Cerebellar cortex (tissue), 1 donor: ENCODE measurements around the gene PROCA1.
"Not testable (repeated sequence)": the region's sequence is repeated elsewhere in the genome, so short reads cannot be mapped to it uniquely, and the experiment has no call there.

Source experiments
- DNase-seq: peaks from one replicate; pipeline ENCODE4 v3.0.0-alpha.2; 2015; ENCODE audit warnings: low spot score

The PROCA1 gene

DNA sequence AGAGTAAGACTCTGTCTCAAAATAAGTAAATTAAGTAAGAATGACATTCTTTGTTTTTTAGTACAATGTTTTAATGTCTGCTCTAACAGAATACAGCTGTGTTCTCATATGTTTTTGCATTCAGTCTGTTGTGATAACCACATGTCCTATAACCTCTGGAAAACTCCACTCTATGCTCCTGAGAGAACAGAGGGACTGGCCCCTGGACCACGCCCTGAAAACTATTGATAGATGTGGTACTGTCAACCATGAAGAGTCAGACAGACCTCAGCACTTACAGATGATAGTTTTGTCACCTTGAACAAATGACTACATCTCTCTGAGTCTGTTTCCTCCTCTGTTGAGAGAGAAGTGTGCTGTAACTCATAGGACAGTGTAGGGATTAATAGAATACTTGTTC, 41.8 kb downstream of the PROCA1 start:
- no peak for DNase-seq

GRCh38 chr17:28667870-28668269, 43.8 kb downstream of the PROCA1 start:
- no peak for DNase-seq

DNA sequence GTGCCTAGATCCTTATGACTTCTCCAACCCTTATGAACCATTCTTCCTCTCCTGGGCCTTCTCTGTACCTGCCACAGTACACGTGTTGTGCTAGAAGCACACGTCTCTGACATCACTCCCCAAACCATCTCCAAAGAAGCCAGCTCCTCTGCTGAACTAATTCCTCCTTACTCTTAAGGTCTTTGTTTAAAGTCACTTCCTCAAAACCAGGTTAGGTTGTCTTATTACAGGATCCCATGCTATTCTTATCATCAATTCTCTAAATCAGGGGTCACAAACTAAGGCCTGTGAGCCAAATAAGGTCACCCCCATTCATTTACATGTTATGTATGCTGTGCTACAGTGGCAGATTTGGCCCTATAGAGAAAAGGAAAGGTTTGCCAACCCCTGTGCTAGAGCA, 45.7 kb downstream of the PROCA1 start:
- DNase-seq: no peak

- DNase-seq: no peak
Observed at GRCh38 chr17:28663723-28664122, 48.0 kb downstream of the PROCA1 start.

- DNase-seq: no peak
Observed at GRCh38 chr17:28662527-28662829, 49.2 kb downstream of the PROCA1 start.

DNA sequence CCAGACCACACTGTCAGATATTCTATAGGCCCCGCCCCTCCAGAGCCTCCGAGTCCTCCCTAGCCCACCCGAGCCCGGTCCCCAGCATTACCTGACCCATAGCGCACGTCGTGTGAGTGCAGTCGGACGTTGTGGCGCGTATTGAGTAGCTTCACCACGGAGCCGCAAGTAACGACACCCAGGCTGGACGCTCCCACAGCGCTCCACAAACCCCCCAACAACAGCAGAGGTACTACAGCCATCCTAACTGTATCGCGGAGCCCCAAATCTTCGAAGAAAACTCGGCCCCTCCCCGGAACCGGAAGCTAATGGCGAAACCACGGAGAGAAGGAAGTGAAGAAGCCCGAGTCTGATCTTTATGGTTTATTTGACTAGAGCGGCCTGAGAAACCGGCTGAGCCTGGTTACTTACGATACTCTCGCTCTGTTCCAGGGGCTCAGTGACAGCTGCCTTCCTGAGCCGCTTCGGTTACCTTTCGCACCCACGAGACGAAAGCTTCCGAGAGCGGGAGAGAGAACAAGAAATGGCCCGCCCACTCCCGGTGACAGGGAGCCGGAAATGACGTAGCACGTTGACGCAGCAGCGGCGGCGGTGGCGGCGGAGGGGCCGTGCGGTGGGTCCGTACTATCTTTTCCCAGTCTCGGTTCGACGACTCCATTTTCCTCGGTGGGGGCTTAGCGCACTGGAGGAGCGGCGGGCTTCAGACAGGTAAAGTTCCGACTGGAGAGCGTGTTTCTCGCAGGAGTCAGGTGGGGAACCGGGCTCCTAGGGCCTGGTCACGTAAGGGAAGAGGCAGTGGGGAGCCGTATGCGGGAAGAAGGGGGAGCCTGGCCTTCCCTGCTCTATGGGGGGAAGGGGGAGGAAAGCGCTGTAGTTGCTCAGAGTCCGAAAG, 49.8 kb downstream of the PROCA1 start, which contains the start of the genes SDF2 and SUPT6H:
Gene SDF2 (minus strand): TSS at position 272 of the 892 bp plus-strand sequence. CDS start 30 bp downstream, at position 242.
Gene SUPT6H (plus strand): TSS at position 571 of the 892 bp plus-strand sequence. CDS start 11,197 bp downstream, outside the sequence.
- peak; percentile 93 for DNase-seq

- not testable (repeated sequence) for DNase-seq
Observed at GRCh38 chr17:28659497-28659881, 52.2 kb downstream of the PROCA1 start.

DNA sequence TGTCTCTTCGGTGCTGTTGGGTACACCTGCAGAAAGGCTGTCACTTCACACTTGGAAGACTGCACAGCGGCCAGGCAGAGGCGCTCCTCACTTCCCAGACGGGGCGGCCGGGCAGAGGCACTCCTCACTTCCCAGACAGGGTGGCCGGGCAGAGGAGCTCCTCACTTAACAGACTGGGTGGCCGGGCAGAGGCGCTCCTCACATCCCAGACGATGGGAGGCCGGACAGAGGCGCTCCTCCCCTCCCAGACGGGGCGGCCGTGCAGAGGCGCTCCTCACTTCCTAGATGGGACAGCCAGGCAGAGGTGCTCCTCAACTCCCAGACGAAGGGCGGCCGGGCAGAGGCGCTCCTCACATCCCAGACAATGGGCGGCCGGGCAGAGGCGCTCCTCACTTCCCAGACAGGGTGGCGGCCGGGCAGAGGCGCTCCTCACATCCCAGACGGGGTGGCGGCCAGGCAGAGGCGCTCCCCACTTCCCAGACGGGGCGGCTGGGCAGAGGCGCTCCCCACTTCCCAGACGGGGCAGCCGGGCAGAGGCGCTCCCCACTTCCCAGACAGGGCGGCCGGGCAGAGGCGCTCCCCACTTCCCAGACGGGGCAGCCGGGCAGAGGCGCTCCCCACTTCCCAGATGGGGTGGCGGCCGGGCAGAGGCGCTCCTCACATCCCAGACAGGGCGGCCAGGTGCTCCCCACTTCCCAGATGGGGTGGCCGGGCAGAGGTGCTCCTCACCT, 52.8 kb downstream of the PROCA1 start:
- DNase-seq: not testable (repeated sequence)

GRCh38 chr17:28658342-28658741, 53.3 kb downstream of the PROCA1 start:
- DNase-seq: not testable (repeated sequence)

DNA sequence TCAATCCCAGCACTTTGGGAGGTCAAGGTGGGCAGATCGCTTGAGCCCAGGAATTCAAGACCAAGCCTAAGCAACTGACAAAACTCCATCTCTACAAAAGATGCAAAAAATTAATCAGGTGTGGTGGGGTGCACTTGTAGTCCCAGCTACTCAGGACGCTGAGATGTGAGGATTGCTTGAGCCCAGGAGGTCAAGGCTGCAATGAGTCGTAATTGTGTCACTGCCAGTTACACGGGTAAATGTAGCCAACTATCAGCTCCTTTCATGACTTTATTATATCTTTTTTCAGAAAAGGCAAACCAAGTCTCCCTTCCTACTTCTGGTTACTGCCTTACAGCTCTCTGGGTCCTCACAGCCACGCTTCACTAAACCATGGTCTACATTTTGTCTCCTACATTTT, 53.9 kb downstream of the PROCA1 start:
- no peak for DNase-seq

GRCh38 chr17:28655160-28655559, 56.5 kb downstream of the PROCA1 start:
- DNase-seq: no peak
